Measurements from ENCODE around the gene PIANP. TPM values are rescaled to one million over a fixed set of nuclear protein-coding genes. Genes with fewer than 3 reads are reported as not detected.

PIANP gene
- total RNA-seq, 2 donors from 2014 or later, result 2.6 to 7.1 TPM

DNA sequence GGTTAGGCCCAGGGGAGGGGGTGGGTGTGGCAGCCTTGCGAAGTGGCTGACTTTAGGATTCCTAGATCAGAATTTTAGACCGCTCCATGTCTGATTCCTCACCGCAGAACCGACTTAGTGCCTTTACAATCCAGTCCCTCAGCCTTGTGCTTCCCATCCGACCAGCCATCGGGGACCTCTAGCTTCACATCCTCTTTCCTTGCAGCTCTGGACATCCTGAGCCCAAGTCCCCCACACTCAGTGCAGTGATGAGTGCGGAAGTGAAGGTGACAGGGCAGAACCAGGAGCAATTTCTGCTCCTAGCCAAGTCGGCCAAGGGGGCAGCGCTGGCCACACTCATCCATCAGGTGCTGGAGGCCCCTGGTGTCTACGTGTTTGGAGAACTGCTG, 23.8 kb upstream of the PIANP start:
- Histone ChIP-seq H3K9me3 (ENCODE audit: control insufficient read depth, low read length) (no peaks in the 10 kb centered on the region), H3K4me3 (ENCODE audit: low read length) (peak overlapping the region; percentile 90), H3K36me3 (ENCODE audit: control insufficient read depth, insufficient read depth, low read length) (peaks cover 6% of the 10 kb centered on the region), H3K4me1 (ENCODE audit: control insufficient read depth, insufficient read depth, low read length) (peaks cover 6% of the 10 kb centered on the region), H3K27ac (ENCODE audit: low read depth, low read length) (peak overlapping the region; percentile 80), H3K9ac (ENCODE audit: extremely low read depth, low read length, poor library complexity, severe bottlenecking) (peak overlapping the region; percentile 52), H3K27me3 (ENCODE audit: control insufficient read depth, insufficient read depth, low read length, poor library complexity, severe bottlenecking) (no peaks in the 10 kb centered on the region)
- no peak for DNase-seq
- H3K27ac Mint-ChIP-seq, result peak overlapping the region; percentile 82
- no peaks in the 10 kb centered on the region for H3K9me3 Mint-ChIP-seq
- peaks cover 21% of the 10 kb centered on the region for H3K36me3 Mint-ChIP-seq (ENCODE audit: low read depth)
- peaks cover 3% of the 10 kb centered on the region for H3K27me3 Mint-ChIP-seq (ENCODE audit: insufficient read depth)
- peaks cover 22% of the 10 kb centered on the region for H3K4me1 Mint-ChIP-seq
- peak overlapping the region; percentile 62 for H3K4me3 Mint-ChIP-seq
- TF ChIP-seq CTCF (conservative IDR thresholded peaks at IDR 0.05), result no peak
- 30 to 37% methylated on average over 8 to 10 of the region's 10 CpGs for WGBS, 2 experiments (ENCODE audit: insufficient coverage in 1 of 2, insufficient read length in 1 of 2)

- H3K36me3 ChIP-seq (ENCODE audit: control insufficient read depth, insufficient read depth, low read length), result peaks cover 6% of the 10 kb centered on the region
- DNase-seq, result peak; percentile 100
- no peaks in the 10 kb centered on the region for H3K9me3 ChIP-seq (ENCODE audit: control insufficient read depth, low read length)
- no peaks in the 10 kb centered on the region for H3K9me3 Mint-ChIP-seq
- H3K4me1 ChIP-seq (ENCODE audit: control insufficient read depth, insufficient read depth, low read length), result peaks cover 6% of the 10 kb centered on the region
- H3K27me3 Mint-ChIP-seq (ENCODE audit: insufficient read depth), result peaks cover 6% of the 10 kb centered on the region
- H3K4me1 Mint-ChIP-seq, result peaks cover 22% of the 10 kb centered on the region
- TF ChIP-seq CTCF (conservative IDR thresholded peaks at IDR 0.05), result no peak
- peaks cover 15% of the 10 kb centered on the region for H3K36me3 Mint-ChIP-seq (ENCODE audit: low read depth)
- H3K4me3 Mint-ChIP-seq, result peak within 1 kb of the TSS; percentile 62
- no peaks in the 10 kb centered on the region for H3K27me3 ChIP-seq (ENCODE audit: control insufficient read depth, insufficient read depth, low read length, poor library complexity, severe bottlenecking)
- peak within 1 kb of the TSS; percentile 90 for H3K4me3 ChIP-seq (ENCODE audit: low read length)
- peak within 1 kb of the TSS; percentile 52 for H3K9ac ChIP-seq (ENCODE audit: extremely low read depth, low read length, poor library complexity, severe bottlenecking)
- peak within 1 kb of the TSS; percentile 82 for H3K27ac Mint-ChIP-seq
- WGBS, 2 experiments (ENCODE audit: insufficient coverage in 1 of 2, insufficient read length in 1 of 2), result 0 to 1% methylated on average over 24 to 49 of the region's 49 CpGs
- peak within 1 kb of the TSS; percentile 80 for H3K27ac ChIP-seq (ENCODE audit: low read depth, low read length)
Measured at GRCh38 chr12:6723607-6724408, 23.2 kb upstream of the PIANP start, which contains the start of gene COPS7A. Gene COPS7A, plus strand, starts transcription at chr12:6724046. Its CDS starts 611 bp downstream, at chr12:6724657.

DNA sequence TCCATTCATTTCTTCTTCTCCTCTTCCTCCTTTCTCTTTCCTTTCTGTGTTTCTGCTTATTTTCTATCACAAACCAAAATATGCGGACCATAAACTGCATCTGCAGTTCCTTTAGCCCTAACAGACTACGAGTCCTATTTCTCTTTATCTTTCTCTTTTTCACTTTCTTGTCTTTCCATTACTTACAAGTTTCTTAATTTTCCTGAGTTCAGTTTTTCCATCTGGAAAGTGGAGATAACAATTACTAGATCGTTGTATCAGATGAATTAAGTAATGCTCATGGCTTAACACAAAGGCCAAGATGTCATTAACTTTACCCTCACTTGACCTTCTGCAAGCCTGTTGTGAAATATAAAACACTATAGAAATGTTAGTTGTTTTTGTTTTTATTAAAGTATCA, 22.2 kb upstream of the PIANP start:
- Histone ChIP-seq H3K27ac (ENCODE audit: low read depth, low read length) (no peak overlapping the region), H3K27me3 (ENCODE audit: control insufficient read depth, insufficient read depth, low read length, poor library complexity, severe bottlenecking) (no peaks in the 10 kb centered on the region), H3K9ac (ENCODE audit: extremely low read depth, low read length, poor library complexity, severe bottlenecking) (no peak overlapping the region), H3K4me1 (ENCODE audit: control insufficient read depth, insufficient read depth, low read length) (peaks cover 6% of the 10 kb centered on the region), H3K4me3 (ENCODE audit: low read length) (peak overlapping the region; percentile 90), H3K9me3 (ENCODE audit: control insufficient read depth, low read length) (no peaks in the 10 kb centered on the region), H3K36me3 (ENCODE audit: control insufficient read depth, insufficient read depth, low read length) (no peaks in the 10 kb centered on the region)
- Mint-ChIP-seq H3K4me1 (peaks cover 21% of the 10 kb centered on the region), H3K9me3 (no peaks in the 10 kb centered on the region), H3K4me3 (no peak overlapping the region), H3K27me3 (ENCODE audit: insufficient read depth) (peaks cover 6% of the 10 kb centered on the region), H3K36me3 (ENCODE audit: low read depth) (peaks cover 9% of the 10 kb centered on the region), H3K27ac (no peak overlapping the region)
- no peak for TF ChIP-seq CTCF (conservative IDR thresholded peaks at IDR 0.05)
- DNase-seq, result no peak
- WGBS, 2 experiments (ENCODE audit: insufficient coverage in 1 of 2, insufficient read length in 1 of 2), result 83 to 95% methylated on average over 2 to 3 of the region's 3 CpGs
